GM19324 (cell line): ENCODE data around the gene THPO.

Experiments used
- ATAC-seq: cut with Tn5 transposase; IDR thresholded peaks from one replicate; pipeline ENCODE4 v1.9.1; 2021; ENCODE audit warnings: mild to moderate bottlenecking, moderate library complexity; ENCODE audit not compliant: unreplicated experiment, low FRiP score

The THPO gene

DNA sequence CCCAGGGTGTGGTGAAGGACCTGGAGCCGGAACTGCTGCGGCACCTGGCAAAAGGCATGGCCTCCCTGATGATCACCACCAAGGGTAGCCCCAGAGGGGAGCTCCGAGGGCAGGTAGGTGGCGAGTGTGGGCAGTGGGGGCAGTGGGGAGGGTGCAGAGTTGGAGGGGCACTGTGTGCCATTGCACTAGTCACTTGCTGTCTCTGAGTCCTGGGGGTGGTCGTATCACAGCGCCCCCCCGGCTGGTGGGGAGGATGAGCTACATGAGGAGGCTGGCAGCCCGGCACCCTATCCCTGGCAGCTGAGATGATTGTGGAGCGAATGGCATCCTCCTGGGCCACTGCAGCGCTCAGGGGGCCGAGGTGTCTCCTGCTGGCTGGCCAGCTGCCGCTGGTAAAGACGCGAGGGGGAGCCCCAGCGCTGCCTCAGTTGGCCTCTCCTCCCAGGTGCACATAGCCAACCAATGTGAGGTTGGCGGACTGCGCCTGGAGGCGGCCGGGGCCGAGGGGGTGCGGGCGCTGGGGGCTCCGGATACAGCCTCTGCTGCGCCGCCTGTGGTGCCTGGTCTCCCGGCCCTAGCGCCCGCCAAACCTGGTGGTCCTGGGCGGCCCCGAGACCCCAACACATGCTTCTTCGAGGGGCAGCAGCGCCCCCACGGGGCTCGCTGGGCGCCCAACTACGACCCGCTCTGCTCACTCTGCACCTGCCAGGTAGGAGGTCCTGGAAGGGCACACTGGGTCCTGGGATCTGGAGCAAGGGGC, 8.2 kb upstream of the THPO start:
- ATAC-seq: no peak

- ATAC-seq: no peak
Observed at GRCh38 chr3:184384856-184385422, 6.9 kb upstream of the THPO start.

DNA sequence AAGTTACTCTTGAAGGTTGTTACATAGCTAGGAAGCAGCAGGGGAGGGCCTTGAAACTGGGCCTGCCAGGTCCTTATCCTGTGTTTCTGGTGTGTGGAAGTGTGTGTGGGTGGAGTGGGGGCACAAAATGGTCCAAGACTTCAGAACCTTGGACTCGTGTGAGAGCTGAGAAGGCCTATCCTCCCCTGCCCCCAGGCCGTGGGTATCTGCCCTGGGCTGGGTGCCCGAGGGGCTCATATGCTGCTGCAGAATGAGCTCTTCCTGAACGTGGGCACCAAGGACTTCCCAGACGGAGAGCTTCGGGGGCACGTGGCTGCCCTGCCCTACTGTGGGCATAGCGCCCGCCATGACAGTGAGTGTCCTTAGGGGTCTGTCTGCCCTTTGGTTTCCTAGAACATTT, 6.3 kb upstream of the THPO start:
- no peak for ATAC-seq

DNA sequence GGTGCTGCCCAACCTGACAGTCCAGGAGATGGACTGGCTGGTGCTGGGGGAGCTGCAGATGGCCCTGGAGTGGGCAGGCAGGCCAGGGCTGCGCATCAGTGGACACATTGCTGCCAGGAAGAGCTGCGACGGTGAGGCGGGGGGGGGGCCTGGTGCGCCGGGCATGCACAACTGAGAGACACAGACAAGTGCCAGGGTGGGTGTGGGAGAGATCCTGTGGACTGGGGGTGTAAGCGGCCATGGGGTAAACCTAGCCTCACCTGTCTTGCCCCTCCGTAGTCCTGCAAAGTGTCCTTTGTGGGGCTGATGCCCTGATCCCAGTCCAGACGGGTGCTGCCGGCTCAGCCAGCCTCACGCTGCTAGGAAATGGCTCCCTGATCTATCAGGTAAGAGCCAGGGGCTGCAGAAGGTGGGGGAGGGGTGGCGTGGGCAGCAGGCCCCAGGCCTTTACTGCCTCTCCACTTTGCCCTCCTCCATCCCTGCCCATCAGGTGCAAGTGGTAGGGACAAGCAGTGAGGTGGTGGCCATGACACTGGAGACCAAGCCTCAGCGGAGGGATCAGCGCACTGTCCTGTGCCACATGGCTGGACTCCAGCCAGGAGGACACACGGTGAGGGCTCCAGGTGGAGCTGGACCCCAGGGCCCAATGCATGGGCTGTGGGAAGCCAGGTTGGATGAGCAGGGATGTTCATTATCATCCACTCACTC, 5.2 kb upstream of the THPO start:
- ATAC-seq: no peak

DNA sequence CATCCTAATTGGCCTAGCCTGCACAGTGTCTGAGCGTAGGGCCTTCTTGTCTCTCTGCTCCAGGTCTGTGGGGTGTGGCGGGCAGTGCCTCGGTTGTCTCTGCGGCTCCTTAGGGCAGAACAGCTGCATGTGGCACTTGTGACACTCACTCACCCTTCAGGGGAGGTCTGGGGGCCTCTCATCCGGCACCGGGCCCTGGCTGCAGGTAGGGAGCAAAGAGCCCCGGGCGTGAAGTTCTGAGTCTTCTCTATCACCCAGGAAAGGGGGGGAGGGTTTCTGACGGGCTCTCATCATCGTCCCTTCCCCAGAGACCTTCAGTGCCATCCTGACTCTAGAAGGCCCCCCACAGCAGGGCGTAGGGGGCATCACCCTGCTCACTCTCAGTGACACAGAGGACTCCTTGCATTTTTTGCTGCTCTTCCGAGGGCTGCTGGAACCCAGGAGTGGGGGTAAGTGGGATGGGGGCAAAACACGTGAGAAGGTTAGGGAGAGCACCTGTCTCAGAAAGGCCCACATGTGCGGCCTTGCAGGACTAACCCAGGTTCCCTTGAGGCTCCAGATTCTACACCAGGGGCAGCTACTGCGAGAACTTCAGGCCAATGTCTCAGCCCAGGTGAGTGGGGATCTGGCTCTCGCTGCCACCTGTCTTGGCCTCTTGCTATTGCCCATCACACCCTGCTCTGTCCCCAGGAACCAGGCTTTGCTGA, 4.5 kb upstream of the THPO start:
- no peak for ATAC-seq

DNA sequence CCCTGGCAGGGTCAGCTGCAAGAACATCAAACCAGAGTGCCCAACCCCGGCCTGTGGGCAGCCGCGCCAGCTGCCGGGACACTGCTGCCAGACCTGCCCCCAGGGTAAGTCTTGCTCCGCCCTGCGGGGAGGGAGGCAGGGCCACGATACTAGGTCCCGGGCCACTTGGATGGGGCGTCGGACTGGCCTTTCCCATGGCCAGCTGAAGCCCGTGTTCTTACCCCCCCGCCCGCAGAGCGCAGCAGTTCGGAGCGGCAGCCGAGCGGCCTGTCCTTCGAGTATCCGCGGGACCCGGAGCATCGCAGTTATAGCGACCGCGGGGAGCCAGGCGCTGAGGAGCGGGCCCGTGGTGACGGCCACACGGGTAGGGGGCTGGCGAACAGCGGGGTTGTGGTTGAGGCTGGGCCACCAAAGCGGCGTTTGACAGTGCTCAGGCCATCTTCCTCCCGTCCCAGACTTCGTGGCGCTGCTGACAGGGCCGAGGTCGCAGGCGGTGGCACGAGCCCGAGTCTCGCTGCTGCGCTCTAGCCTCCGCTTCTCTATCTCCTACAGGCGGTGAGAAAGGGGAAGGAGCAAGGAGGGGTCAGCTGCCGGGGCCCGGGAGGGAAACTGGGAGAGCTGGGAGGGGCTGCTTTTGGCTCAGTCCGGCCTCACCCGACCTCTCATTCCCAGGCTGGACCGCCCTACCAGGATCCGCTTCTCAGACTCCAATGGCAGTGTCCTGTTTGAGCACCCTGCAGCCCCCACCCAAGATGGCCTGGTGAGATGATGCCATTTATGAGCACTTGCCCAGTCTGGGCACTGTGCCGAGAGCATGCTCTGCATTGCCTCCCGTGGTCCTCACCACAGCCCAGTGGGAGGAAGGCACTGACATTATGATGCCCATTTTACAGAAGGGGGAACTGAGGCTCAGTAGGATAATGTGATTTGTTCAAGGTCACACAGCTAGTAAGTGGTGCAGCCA, 3.5 kb upstream of the THPO start:
- no peak for ATAC-seq

DNA sequence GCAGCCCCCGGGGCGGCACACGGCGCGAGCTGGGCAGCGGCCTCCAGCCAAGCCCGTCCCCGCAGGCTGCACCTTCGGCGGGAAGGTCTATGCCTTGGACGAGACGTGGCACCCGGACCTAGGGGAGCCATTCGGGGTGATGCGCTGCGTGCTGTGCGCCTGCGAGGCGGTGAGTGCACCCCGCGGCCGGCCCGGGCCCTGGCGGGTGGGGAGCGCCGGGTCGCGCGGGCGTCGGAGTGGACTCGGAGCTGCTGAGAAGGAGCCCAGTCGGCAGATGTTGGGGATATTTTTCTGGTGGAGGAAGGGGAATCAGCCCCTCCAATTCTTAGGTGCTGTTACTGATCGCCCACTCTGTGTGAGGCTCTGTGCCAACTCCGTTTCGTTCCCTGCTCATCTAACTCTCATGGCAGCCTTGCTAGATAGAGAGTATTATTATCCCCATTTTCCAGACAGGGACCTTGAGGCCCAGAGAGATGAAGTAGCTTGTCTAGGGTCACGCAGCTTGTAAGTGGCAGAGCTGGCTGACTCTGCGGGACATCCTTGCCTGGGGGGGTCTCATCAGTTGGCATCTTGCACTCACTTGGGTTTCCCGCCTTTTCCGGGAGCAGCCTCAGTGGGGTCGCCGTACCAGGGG, 2.7 kb upstream of the THPO start:
- no peak for ATAC-seq

GRCh38 chr3:184380185-184380626, 2.2 kb upstream of the THPO start:
- no peak for ATAC-seq

DNA sequence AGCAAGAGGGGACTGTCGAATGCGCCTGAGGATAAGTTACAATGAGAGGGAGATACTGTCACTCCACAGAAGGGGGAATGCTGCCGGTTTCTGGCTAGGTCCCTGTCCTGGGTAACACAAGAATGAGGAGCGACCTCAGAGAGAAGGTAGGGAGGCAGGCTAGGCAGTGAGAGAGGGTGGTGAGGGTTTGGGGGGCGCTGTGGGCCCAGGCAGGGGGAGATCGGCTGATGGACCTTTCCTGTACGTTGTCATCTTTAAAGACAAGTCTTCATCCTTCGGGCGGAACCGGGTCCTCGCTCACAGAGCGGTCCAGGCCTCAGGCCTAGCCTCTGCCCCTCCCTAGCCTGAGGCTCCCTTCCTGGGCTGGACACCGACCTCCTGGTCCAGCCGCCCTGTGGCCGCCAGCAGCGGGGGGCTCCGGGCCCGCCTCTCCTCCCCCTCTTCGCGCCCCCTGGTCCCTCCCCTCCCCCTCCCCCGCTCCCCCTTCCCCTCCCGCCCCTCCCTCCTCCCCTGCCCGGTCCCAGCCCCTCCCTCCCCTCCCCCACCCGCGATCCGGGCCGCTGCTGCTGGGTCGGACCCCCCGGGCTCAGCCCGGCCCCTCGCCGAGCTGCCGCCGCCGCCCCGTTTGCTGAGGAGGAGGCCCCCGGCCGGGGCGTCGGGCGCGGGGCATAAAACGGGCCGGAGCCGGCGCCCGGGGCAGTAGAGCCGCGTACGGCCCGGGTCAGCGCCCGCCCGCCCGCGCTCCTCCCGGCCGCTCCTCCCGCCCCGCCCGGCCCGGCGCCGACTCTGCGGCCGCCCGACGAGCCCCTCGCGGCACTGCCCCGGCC, 1.6 kb upstream of the THPO start, which contains the start of gene CHRD:
CHRD (plus strand) TSS at position 697 of the 827 bp plus-strand sequence. CDS start 265 bp downstream, outside the sequence.
- ATAC-seq: no peak

DNA sequence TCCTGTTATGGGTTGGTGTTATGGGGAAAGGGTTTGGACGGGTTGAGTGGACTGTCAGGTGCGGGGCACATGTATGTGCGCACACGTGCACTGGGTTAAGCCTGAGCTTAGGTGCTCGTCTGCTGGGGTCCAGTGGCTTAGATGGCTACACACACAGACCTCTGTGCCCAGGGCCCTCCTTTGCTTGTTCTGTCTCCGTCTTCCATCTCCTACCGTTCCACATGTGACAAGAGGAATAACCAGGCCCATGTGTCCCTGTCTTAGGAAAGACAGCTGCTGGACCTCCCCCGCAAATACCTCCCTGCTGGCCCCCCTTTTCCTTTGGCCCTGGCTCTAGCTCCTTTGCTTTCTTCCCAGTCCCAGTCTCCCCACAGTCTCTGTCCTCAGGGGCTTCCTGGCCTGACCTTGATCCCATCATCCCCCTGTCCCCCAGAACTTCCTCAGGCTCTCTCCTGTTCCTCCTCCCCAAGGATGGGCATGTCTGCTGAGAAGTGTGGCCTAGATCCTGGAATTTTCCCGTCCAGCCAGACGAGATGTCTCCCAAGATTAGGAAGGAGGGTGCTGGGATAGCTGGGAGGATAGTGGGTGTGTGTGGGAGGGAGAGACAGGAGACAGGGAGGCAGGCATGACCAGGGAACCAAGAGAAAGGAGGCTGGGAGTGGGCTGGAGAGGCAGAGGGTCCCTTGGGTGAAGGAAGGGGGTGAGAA, 797 bp upstream of the THPO start:
- no peak for ATAC-seq

- ATAC-seq: no peak
Observed at GRCh38 chr3:184377374-184377773, 633 bp downstream of the THPO start.

DNA sequence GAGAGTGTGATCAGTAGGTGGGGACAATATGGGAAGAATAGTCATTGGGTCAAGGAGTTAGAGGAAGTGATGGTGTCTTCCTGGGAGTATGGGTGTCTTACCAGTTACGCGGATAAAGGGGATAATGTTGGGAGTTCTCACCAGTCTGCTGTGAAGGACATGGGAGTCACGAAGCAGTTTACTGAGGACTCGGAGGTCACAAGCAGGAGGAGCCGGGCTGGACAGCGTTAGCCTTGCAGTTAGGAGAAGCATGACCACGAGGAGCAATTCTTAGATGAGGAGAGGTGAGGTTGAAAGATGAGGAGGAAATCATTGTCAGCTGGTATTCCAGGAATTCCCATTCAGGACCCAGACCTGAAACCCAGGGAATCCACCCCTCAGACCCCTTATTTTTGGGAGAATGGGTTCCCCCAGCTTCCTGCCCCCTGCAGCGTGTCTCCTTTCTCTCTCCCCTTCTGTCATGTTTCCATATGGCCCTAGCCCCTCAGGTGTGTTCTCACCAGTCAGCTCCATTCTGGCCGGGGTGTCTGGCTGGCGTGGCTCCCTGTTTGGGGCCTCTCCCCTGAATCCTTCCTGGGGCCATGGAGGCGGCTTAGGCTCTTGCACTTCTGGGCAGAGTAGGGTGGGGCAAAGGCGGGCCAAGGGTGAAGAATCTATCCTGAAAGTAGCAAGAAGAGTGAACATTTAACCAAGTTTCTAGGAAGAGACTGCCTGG, 2.1 kb downstream of the THPO start:
- ATAC-seq: no peak

GRCh38 chr3:184373422-184373821, 4.6 kb downstream of the THPO start:
- ATAC-seq: no peak

GRCh38 chr3:184372911-184373310, 5.1 kb downstream of the THPO start:
- ATAC-seq: no peak

- no peak for ATAC-seq
Observed at GRCh38 chr3:184372296-184372821, 5.6 kb downstream of the THPO start.

GRCh38 chr3:184371570-184372018, 6.4 kb downstream of the THPO start:
- ATAC-seq: no peak

DNA sequence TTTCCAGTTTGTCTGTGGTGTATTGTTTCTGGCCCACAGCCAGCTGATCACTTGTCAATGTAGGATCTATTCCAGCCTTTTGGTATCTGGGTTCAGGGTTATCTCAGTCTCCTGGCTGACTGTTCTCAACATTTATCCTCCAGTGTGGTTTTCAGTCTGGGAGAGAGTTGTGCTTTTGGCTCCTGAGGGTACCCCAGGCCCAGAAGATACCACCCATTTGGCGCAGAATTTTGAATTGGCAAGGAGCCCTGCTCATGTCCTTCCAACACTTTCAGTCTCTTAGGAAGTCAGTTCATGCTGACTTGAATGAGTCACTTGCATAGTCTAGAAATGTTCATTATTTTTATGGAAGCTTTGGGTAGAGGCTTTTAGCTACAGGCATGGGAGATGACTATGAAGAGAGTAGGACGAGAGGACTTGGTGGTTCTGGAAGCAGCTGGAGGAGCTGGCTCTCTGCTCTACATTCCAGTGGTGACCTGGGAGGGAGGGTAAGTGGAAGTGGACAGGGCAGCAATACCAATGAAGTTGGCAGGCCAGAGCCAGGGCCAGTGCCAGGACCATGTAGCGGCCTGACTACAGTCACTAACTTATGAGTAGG, 9.3 kb downstream of the THPO start:
- no peak for ATAC-seq
